ENCODE results near the gene KRT39.

- TF ChIP-seq, protein P1, sequence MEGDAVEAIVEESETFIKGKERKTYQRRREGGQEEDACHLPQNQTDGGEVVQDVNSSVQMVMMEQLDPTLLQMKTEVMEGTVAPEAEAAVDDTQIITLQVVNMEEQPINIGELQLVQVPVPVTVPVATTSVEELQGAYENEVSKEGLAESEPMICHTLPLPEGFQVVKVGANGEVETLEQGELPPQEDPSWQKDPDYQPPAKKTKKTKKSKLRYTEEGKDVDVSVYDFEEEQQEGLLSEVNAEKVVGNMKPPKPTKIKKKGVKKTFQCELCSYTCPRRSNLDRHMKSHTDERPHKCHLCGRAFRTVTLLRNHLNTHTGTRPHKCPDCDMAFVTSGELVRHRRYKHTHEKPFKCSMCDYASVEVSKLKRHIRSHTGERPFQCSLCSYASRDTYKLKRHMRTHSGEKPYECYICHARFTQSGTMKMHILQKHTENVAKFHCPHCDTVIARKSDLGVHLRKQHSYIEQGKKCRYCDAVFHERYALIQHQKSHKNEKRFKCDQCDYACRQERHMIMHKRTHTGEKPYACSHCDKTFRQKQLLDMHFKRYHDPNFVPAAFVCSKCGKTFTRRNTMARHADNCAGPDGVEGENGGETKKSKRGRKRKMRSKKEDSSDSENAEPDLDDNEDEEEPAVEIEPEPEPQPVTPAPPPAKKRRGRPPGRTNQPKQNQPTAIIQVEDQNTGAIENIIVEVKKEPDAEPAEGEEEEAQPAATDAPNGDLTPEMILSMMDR (IDR thresholded peaks at IDR 0.05; ENCODE audit: poor library complexity), result no peak
- TF ChIP-seq EZH2 (IDR thresholded peaks at IDR 0.05; ENCODE audit: borderline replicate concordance) (no peak), EZH2phosphoT487 (IDR thresholded peaks at IDR 0.05; ENCODE audit: low read depth, severe bottlenecking, unreplicated experiment) (no peak)
Measured at GRCh38 chr17:40980117-40980516, 13.4 kb upstream of the KRT39 start.
